ENCODE results near the gene CREB5. TPM values are rescaled to one million over a fixed set of nuclear protein-coding genes. Genes with fewer than 3 reads are reported as not detected.

The CREB5 gene
- total RNA-seq, 1 experiment from 2014 or later: 40.5 TPM

- Mint-ChIP-seq H3K36me3 (ENCODE audit: insufficient read depth, unreplicated experiment) (no peaks in the 10 kb centered on the region), H3K4me1 (ENCODE audit: insufficient read depth, unreplicated experiment) (peaks cover 47% of the 10 kb centered on the region), H3K9me3 (ENCODE audit: unreplicated experiment) (no peaks in the 10 kb centered on the region), H3K27me3 (ENCODE audit: insufficient read depth, unreplicated experiment) (no peaks in the 10 kb centered on the region), H3K4me3 (ENCODE audit: unreplicated experiment) (no peak overlapping the region), H3K27ac (ENCODE audit: low read depth, unreplicated experiment) (no peak overlapping the region)
- no peak for DNase-seq (ENCODE audit: unreplicated experiment)
- ChIA-PET CTCF (interaction anchor here (0.5 to 1.4 kb wide), 6 partner anchors 12 to 1392 kb away, joined by 3 to 4 read pairs (median 3); no protein-coding TSS in a partner anchor), POLR2A (no interaction called here)
- BruUV-seq (replicated peaks): TSS peak; percentile 66
- TF ChIP-seq, protein P1, sequence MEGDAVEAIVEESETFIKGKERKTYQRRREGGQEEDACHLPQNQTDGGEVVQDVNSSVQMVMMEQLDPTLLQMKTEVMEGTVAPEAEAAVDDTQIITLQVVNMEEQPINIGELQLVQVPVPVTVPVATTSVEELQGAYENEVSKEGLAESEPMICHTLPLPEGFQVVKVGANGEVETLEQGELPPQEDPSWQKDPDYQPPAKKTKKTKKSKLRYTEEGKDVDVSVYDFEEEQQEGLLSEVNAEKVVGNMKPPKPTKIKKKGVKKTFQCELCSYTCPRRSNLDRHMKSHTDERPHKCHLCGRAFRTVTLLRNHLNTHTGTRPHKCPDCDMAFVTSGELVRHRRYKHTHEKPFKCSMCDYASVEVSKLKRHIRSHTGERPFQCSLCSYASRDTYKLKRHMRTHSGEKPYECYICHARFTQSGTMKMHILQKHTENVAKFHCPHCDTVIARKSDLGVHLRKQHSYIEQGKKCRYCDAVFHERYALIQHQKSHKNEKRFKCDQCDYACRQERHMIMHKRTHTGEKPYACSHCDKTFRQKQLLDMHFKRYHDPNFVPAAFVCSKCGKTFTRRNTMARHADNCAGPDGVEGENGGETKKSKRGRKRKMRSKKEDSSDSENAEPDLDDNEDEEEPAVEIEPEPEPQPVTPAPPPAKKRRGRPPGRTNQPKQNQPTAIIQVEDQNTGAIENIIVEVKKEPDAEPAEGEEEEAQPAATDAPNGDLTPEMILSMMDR (IDR thresholded peaks at IDR 0.05; ENCODE audit: unreplicated experiment): no peak
- intact Hi-C loops (cut with micrococcal nuclease): no loop called here
Measured at GRCh38 chr7:28570113-28570969, 158.0 kb downstream of the CREB5 start.

GRCh38 chr7:28570970-28571288, 158.6 kb downstream of the CREB5 start:
- ChIA-PET CTCF (interaction anchor here (0.5 to 1.4 kb wide), 4 partner anchors 12 to 1392 kb away, joined by 3 read pairs; no protein-coding TSS in a partner anchor), POLR2A (no interaction called here)
- peak; percentile 40 for DNase-seq (ENCODE audit: unreplicated experiment)
- no peaks in the 10 kb centered on the region for H3K9me3 Mint-ChIP-seq (ENCODE audit: unreplicated experiment)
- H3K4me1 Mint-ChIP-seq (ENCODE audit: insufficient read depth, unreplicated experiment): peaks cover 48% of the 10 kb centered on the region
- intact Hi-C loops (cut with micrococcal nuclease): no loop called here
- H3K36me3 Mint-ChIP-seq (ENCODE audit: insufficient read depth, unreplicated experiment): no peaks in the 10 kb centered on the region
- TF ChIP-seq, protein P1 (IDR thresholded peaks at IDR 0.05; ENCODE audit: unreplicated experiment): no peak
- H3K27me3 Mint-ChIP-seq (ENCODE audit: insufficient read depth, unreplicated experiment): no peaks in the 10 kb centered on the region
- H3K4me3 Mint-ChIP-seq (ENCODE audit: unreplicated experiment): no peak overlapping the region
- BruUV-seq (replicated peaks): no TSS peak
- H3K27ac Mint-ChIP-seq (ENCODE audit: low read depth, unreplicated experiment): no peak overlapping the region

DNA sequence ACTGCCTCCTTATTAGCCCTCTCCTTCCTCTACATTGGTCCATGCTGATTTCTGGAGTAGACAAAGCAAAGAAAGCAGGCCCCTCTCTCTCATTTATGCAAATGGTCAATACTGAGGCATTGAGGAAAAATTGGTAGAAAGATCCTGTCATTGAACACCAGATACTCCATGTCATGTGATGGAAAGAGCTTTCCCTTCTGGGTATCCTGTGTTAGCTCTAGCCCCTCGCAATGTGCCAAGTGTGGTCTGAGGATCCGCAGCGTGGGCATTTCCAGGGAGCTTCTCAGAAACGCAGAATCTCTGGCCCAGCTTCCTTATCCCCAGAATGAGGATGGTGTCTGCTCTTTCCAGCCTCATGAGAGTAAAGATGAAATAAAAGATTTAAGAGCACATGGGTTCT, 159.1 kb downstream of the CREB5 start:
- DNase-seq (ENCODE audit: unreplicated experiment): no peak
- CTCF ChIA-PET: interaction anchor here (0.7 to 1.4 kb wide), 3 partner anchors 13 to 259 kb away, joined by 3 read pairs; no protein-coding TSS in a partner anchor
- Mint-ChIP-seq H3K27ac (ENCODE audit: low read depth, unreplicated experiment) (no peak overlapping the region), H3K36me3 (ENCODE audit: insufficient read depth, unreplicated experiment) (no peaks in the 10 kb centered on the region), H3K4me3 (ENCODE audit: unreplicated experiment) (no peak overlapping the region), H3K27me3 (ENCODE audit: insufficient read depth, unreplicated experiment) (no peaks in the 10 kb centered on the region), H3K9me3 (ENCODE audit: unreplicated experiment) (no peaks in the 10 kb centered on the region), H3K4me1 (ENCODE audit: insufficient read depth, unreplicated experiment) (peaks cover 48% of the 10 kb centered on the region)
- TF ChIP-seq, protein P1 (IDR thresholded peaks at IDR 0.05; ENCODE audit: unreplicated experiment): no peak
- intact Hi-C loops (cut with micrococcal nuclease): no loop called here
- POLR2A ChIA-PET: no interaction called here
- TSS peak; percentile 65 for BruUV-seq (replicated peaks)

- H3K4me1 Mint-ChIP-seq (ENCODE audit: insufficient read depth, unreplicated experiment): peaks cover 48% of the 10 kb centered on the region
- ChIA-PET CTCF (no interaction called here), POLR2A (interaction anchor here (0.6 to 1.0 kb wide), 3 partner anchors 271 to 388 kb away, joined by 3 read pairs; no protein-coding TSS in a partner anchor)
- H3K36me3 Mint-ChIP-seq (ENCODE audit: insufficient read depth, unreplicated experiment): no peaks in the 10 kb centered on the region
- no peaks in the 10 kb centered on the region for H3K9me3 Mint-ChIP-seq (ENCODE audit: unreplicated experiment)
- no peak overlapping the region for H3K4me3 Mint-ChIP-seq (ENCODE audit: unreplicated experiment)
- TF ChIP-seq, protein P1 (IDR thresholded peaks at IDR 0.05; ENCODE audit: unreplicated experiment): no peak
- H3K27me3 Mint-ChIP-seq (ENCODE audit: insufficient read depth, unreplicated experiment): no peaks in the 10 kb centered on the region
- no TSS peak for BruUV-seq (replicated peaks)
- no peak overlapping the region for H3K27ac Mint-ChIP-seq (ENCODE audit: low read depth, unreplicated experiment)
- no peak for DNase-seq (ENCODE audit: unreplicated experiment)
- intact Hi-C loops (cut with micrococcal nuclease): no loop called here
Measured at GRCh38 chr7:28572321-28573058, 160.2 kb downstream of the CREB5 start.
